H1 (cell line): ENCODE data around the gene COL25A1. TPM values are rescaled to one million over a fixed set of nuclear protein-coding genes. Genes with fewer than 3 reads are reported as not detected.

Experiments used
- CTCF ChIA-PET: fragments of 300-600 bp; sonication (Branson Sonifier 250); formaldehyde crosslinking; loops from one replicate; lab custom pipeline; 2021; ENCODE audit not compliant: partially characterized antibody; lab: Charles Lee
- POLR2A ChIA-PET: fragments of 300-600 bp; sonication (Branson Sonifier 250); formaldehyde crosslinking; loops from one replicate; lab custom pipeline; 2021; ENCODE audit warnings: inconsistent platforms; ENCODE audit not compliant: partially characterized antibody; lab: Charles Lee
- DNase-seq, 2 experiments: peaks; one replicate each; pipeline versions ENCODE4 v3.0.0 to v3.0.0-alpha.2; 2010 to 2022; ENCODE audit warnings: low spot score in 2 of 2, low read depth in 1 of 2, mixed read lengths in 1 of 2
- FAIRE-seq: peaks from 2 replicates; lab custom pipeline; 2011; peaks lifted over from hg19 to GRCh38; lab: Jason Lieb, UNC
- H2AFZ ChIP-seq: 2 replicates; pipeline ENCODE4 v1.8.1; 2012; ENCODE audit warnings: low read length, inconsistent platforms
- H2AK5ac ChIP-seq: 2 replicates; pipeline ENCODE4 v1.6.1; 2013; ENCODE audit warnings: low read depth, low read length
- H2BK120ac ChIP-seq: replicated peaks from 2 replicates; pipeline ENCODE3; 2013; ENCODE audit warnings: low read depth, low read length, inconsistent platforms
- H2BK12ac ChIP-seq: 2 replicates; pipeline ENCODE4 v1.6.1; 2013; ENCODE audit warnings: low read depth, low read length
- H2BK15ac ChIP-seq: 2 replicates; pipeline ENCODE4 v1.6.1; 2013; ENCODE audit warnings: low read length
- H2BK20ac ChIP-seq: 2 replicates; pipeline ENCODE4 v1.6.1; 2013; ENCODE audit warnings: low read length
- H2BK5ac ChIP-seq: 2 replicates; pipeline ENCODE4 v1.6.1; 2013; ENCODE audit warnings: low read depth, low read length
- H3K14ac ChIP-seq: 2 replicates; pipeline ENCODE4 v1.6.1; 2013; ENCODE audit warnings: inconsistent platforms; ENCODE audit not compliant: insufficient read length
- H3K18ac ChIP-seq: 2 replicates; pipeline ENCODE4 v1.6.1; 2013; ENCODE audit warnings: low read length; ENCODE audit errors: extremely low read depth
- H3K23ac ChIP-seq: 2 replicates; pipeline ENCODE4 v1.6.1; 2013; ENCODE audit warnings: inconsistent platforms; ENCODE audit not compliant: insufficient read length
- H3K23me2 ChIP-seq: 2 replicates; pipeline ENCODE4 v1.6.1; 2013; ENCODE audit warnings: low read depth, low read length
- H3K27ac ChIP-seq: 2 replicates; pipeline ENCODE4 v1.6.1; 2011; ENCODE audit warnings: low read depth, low read length, inconsistent platforms
- H3K27me3 ChIP-seq, 4 experiments: replicated peaks in 1 of 4; 1 replicate in 1 of 4; 2 replicates in 3 of 4; pipeline versions ENCODE4 v1.6.1 to v1.8.1; 2011 to 2013; ENCODE audit warnings: low read length in 3 of 4, mild to moderate bottlenecking in 3 of 4, inconsistent platforms in 2 of 4, mixed read lengths in 2 of 4, moderate library complexity in 1 of 4; ENCODE audit not compliant: control insufficient read depth in 3 of 4, insufficient read depth in 3 of 4; ENCODE audit errors: extremely low read depth in 1 of 4
- H3K36me3 ChIP-seq, 4 experiments: 2 replicates each; pipeline versions ENCODE4 v1.6.1 to v1.8.1; 2011 to 2013; ENCODE audit warnings: mild to moderate bottlenecking in 4 of 4, low read length in 3 of 4, moderate library complexity in 2 of 4, control low read depth in 1 of 4, inconsistent platforms in 1 of 4; ENCODE audit not compliant: insufficient read depth in 4 of 4, control insufficient read depth in 2 of 4
- H3K4ac ChIP-seq: replicated peaks from 2 replicates; pipeline ENCODE3; 2013; ENCODE audit warnings: low read length, low read depth, mixed read lengths, inconsistent platforms; ENCODE audit not compliant: insufficient read length
- H3K4me1 ChIP-seq, 4 experiments: replicated peaks in 1 of 4; 1 replicate in 1 of 4; 2 replicates in 3 of 4; pipeline versions ENCODE4 v1.6.1 to v1.8.1; 2011 to 2013; ENCODE audit warnings: low read length in 3 of 4, inconsistent platforms in 2 of 4, mixed read lengths in 1 of 4; ENCODE audit not compliant: insufficient read depth in 4 of 4, control insufficient read depth in 3 of 4
- H3K4me2 ChIP-seq, 2 experiments: 2 replicates each; pipeline versions ENCODE4 v1.6.1 to v1.8.1; 2011 to 2013; ENCODE audit warnings: low read depth in 2 of 2, low read length in 2 of 2, control low read depth in 1 of 2, inconsistent platforms in 1 of 2, mild to moderate bottlenecking in 1 of 2; ENCODE audit not compliant: insufficient read depth in 1 of 2
- H3K4me3 ChIP-seq, 4 experiments: fragments of 200-600, 300-600 bp in 1 of 4; sonication (generic), shearing (Covaris generic), sonication (Bioruptor Twin) in 1 of 4; 2 replicates each; pipeline versions ENCODE4 v1.5.1 to v1.8.1; 2011 to 2016; ENCODE audit warnings: low read length in 4 of 4, low read depth in 3 of 4, control low read depth in 2 of 4, inconsistent platforms in 2 of 4, mild to moderate bottlenecking in 2 of 4, mixed read lengths in 1 of 4, moderate library complexity in 1 of 4; ENCODE audit not compliant: insufficient read depth in 2 of 4; ENCODE audit errors: extremely low read depth in 1 of 4
- H3K56ac ChIP-seq: replicated peaks from 2 replicates; pipeline ENCODE3; 2013; ENCODE audit warnings: low read depth, mild to moderate bottlenecking, mixed read lengths, low read length, inconsistent platforms; ENCODE audit not compliant: insufficient read length
- H3K79me1 ChIP-seq: 2 replicates; pipeline ENCODE4 v1.6.1; 2013; ENCODE audit warnings: low read depth, low read length, control low read depth
- H3K79me2 ChIP-seq, 2 experiments: 2 replicates each; pipeline versions ENCODE4 v1.6.1 to v1.8.1; 2012 to 2013; ENCODE audit warnings: low read length in 2 of 2, mild to moderate bottlenecking in 2 of 2, inconsistent platforms in 1 of 2; ENCODE audit not compliant: insufficient read depth in 2 of 2, control insufficient read depth in 1 of 2
- H3K9ac ChIP-seq, 4 experiments: replicated peaks in 1 of 4; 1 replicate in 1 of 4; 2 replicates in 3 of 4; pipeline versions ENCODE4 v1.6.1 to v1.8.1; 2011 to 2013; ENCODE audit warnings: low read depth in 3 of 4, low read length in 3 of 4, control low read depth in 2 of 4, mild to moderate bottlenecking in 2 of 4, moderate library complexity in 2 of 4, inconsistent platforms in 1 of 4; ENCODE audit errors: extremely low read depth in 1 of 4
- H3K9me3 ChIP-seq, 2 experiments: 2 replicates each; pipeline versions ENCODE4 v1.6.1 to v1.8.1; 2012 to 2013; ENCODE audit warnings: mild to moderate bottlenecking in 2 of 2, moderate library complexity in 2 of 2, control low read depth in 1 of 2, inconsistent platforms in 1 of 2, low read depth in 1 of 2, low read length in 1 of 2, mixed read lengths in 1 of 2; ENCODE audit not compliant: insufficient read depth in 2 of 2
- H4K20me1 ChIP-seq, 2 experiments: replicated peaks in 1 of 2; 2 replicates each; pipeline versions ENCODE3 to v1.8.1; 2011 to 2013; ENCODE audit warnings: inconsistent platforms in 2 of 2, low read length in 2 of 2, mild to moderate bottlenecking in 1 of 2; ENCODE audit not compliant: insufficient read depth in 2 of 2, control insufficient read depth in 1 of 2
- H4K5ac ChIP-seq: 2 replicates; pipeline ENCODE4 v1.6.1; 2013; ENCODE audit warnings: low read length, low read depth, mixed read lengths, inconsistent platforms; ENCODE audit not compliant: insufficient read length
- H4K8ac ChIP-seq: 2 replicates; pipeline ENCODE4 v1.8.0; 2013; ENCODE audit warnings: mild to moderate bottlenecking, moderate library complexity, low read length, inconsistent platforms; ENCODE audit not compliant: insufficient read depth; ENCODE audit errors: extremely low read depth
- H4K91ac ChIP-seq: replicated peaks from 2 replicates; pipeline ENCODE3; 2013; ENCODE audit warnings: low read length, mixed read lengths, inconsistent platforms; ENCODE audit not compliant: insufficient read length
- BCL11A ChIP-seq, 2 experiments: IDR thresholded peaks; one replicate each; pipeline ENCODE4 v1.6.1; 2011; ENCODE audit warnings: low read depth in 2 of 2, low read length in 2 of 2, mild to moderate bottlenecking in 2 of 2
- CBX5 ChIP-seq: fragments of 300-800, 300-1000 bp; sonication (generic); IDR thresholded peaks from 2 replicates; pipeline ENCODE4 v1.7.1; 2016; ENCODE audit warnings: antibody characterized with exemption, low read length, low read depth
- CEBPB ChIP-seq: IDR thresholded peaks from 2 replicates; pipeline ENCODE4 v1.6.1; 2012; ENCODE audit warnings: low read depth, low read length
- JUN ChIP-seq: IDR thresholded peaks from 2 replicates; pipeline ENCODE4 v1.6.1; 2011; ENCODE audit warnings: low read depth, mild to moderate bottlenecking, improper control_type of control experiment, low read length
- PHF8 ChIP-seq: fragments of 200-600 bp; sonication (generic); conservative IDR thresholded peaks from 2 replicates; pipeline ENCODE4 v1.7.1; 2012; ENCODE audit warnings: low read depth, mild to moderate bottlenecking, inconsistent platforms, low read length, moderate library complexity
- POLR2A ChIP-seq, 2 experiments: IDR thresholded peaks; 1 replicate in 1 of 2; 2 replicates in 1 of 2; pipeline ENCODE4 v1.6.1; 2011; ENCODE audit warnings: low read depth in 2 of 2, low read length in 2 of 2, mild to moderate bottlenecking in 2 of 2; ENCODE audit errors: control extremely low read depth in 1 of 2
- POU5F1 ChIP-seq: IDR thresholded peaks from 2 replicates; pipeline ENCODE4 v1.6.1; 2011; ENCODE audit warnings: low read depth, mild to moderate bottlenecking, low read length, moderate library complexity
- RXRA ChIP-seq: IDR thresholded peaks from 2 replicates; pipeline ENCODE4 v1.6.1; 2011; ENCODE audit warnings: low read depth, mild to moderate bottlenecking, low read length, moderate library complexity; ENCODE audit not compliant: insufficient read depth
- SAP30 ChIP-seq: fragments of 300-600 bp; sonication (generic); IDR thresholded peaks from 2 replicates; pipeline ENCODE4 v1.7.1; 2012; ENCODE audit warnings: low read length, moderate library complexity, mild to moderate bottlenecking, inconsistent platforms; ENCODE audit not compliant: insufficient read depth, insufficient replicate concordance
- SIN3A ChIP-seq, 2 experiments: IDR thresholded peaks in 1 of 2; conservative IDR thresholded peaks in 1 of 2; 2 replicates each; pipeline ENCODE4 v1.6.1; 2011 to 2012; ENCODE audit warnings: low read length in 2 of 2, improper control_type of control experiment in 1 of 2, low read depth in 1 of 2, mild to moderate bottlenecking in 1 of 2
- SP1 ChIP-seq: IDR thresholded peaks from 2 replicates; pipeline ENCODE4 v1.6.1; 2011; ENCODE audit warnings: low read depth, low read length
- SP4 ChIP-seq: IDR thresholded peaks from 2 replicates; pipeline ENCODE4 v1.6.1; 2012; ENCODE audit warnings: low read length, inconsistent platforms
- SRF ChIP-seq: IDR thresholded peaks from 2 replicates; pipeline ENCODE4 v1.6.1; 2011; ENCODE audit warnings: mild to moderate bottlenecking, low read depth, low read length, moderate library complexity
- TCF12 ChIP-seq: IDR thresholded peaks from 2 replicates; pipeline ENCODE4 v1.6.1; 2011; ENCODE audit warnings: low read depth, mild to moderate bottlenecking, low read length
- ZNF274 ChIP-seq: IDR thresholded peaks from 2 replicates; pipeline ENCODE4 v1.7.0; 2012; ENCODE audit warnings: low read length, borderline replicate concordance; ENCODE audit errors: extremely low read depth
- WGBS, 2 experiments: shearing (Covaris generic) in 1 of 2; methylation state at CpG; one replicate each; pipeline versions ENCODE4 v1.1.6 to v1.1.7; 2013 to 2015; ENCODE audit warnings: low lambda C conversion rate in 2 of 2, mixed read lengths in 2 of 2, inconsistent platforms in 1 of 2, low coverage in 1 of 2, missing lambda C conversion rate in 1 of 2; ENCODE audit not compliant: insufficient replicate concordance in 2 of 2, insufficient coverage in 1 of 2, insufficient read length in 1 of 2; ENCODE audit errors: extremely low coverage in 1 of 2, missing lambda C conversion rate in 1 of 2; 5-methylcytosine and 5-hydroxymethylcytosine counted together
- polyA plus RNA-seq, 7 experiments: library from polyadenylated mRNA; depleted of rRNA in 3 of 7; stranded (reverse) in 5 of 7; unstranded in 2 of 7; fragments of >200 nt in 5 of 7; fragments of 200-250 nt in 2 of 7; gene quantifications; 1 replicate in 5 of 7; 2 replicates in 1 of 7; 4 replicates in 1 of 7; pipeline versions ENCODE4 v1.2.1 to v1.2.3, GENCODE V29; 2011 to 2013; ENCODE audit warnings: missing spikeins in 2 of 7, mixed read lengths in 2 of 7
- total RNA-seq: library from RNA; stranded (reverse); fragmentation: NEBNext Ultra II Directional; extraction: Animal tissue kit (Norgen Biotek cat#: 25700); gene quantifications from 2 replicates; pipeline ENCODE4 v1.2.1, GENCODE V29; 2021

COL25A1 gene
- total and polyA plus RNA-seq, 2 of the 8 experiments (the other 6 are each of a cell fraction or from before 2014, with no cell fraction given), result 1.1 to 8.3 TPM

DNA sequence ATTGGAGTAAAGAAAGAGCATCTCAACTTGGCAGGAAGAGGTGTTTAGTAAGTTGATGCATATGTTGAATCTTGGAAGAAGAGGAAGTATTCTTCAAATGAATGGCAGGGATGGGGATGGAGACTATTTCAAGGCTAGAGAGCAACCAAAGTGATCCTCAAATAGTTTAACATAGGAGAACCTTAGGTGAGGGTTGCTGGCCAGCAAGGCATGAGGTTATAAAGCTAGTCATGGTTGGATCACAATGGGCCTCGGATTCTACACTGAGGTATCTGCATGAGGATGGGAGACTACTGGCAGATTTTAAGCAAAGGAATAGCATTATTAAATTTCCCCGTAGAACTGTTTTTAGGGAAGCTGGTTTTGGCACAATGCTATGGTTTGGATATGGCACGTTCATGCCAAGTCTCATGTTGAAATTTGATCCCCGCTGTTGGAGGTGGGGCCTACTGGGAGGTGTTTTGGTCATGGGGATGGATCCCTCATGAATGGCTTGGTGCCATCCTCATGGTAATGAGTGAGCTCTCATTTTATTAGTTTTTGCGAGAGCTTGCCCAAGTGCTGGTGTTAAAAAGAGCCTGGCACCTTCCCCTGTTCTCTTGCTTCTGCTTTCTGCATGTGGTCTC lies 497.7 kb downstream of the COL25A1 start:
- H3K4me2 ChIP-seq, result no peak overlapping the region
- H2BK15ac ChIP-seq, result no peak overlapping the region
- no peak for FAIRE-seq
- H2BK5ac ChIP-seq, result no peak overlapping the region
- no peaks in the 10 kb centered on the region for H3K9me3 ChIP-seq
- H2BK20ac ChIP-seq, result no peak overlapping the region
- H4K20me1 ChIP-seq, result no peaks in the 10 kb centered on the region
- POLR2A ChIA-PET, result no interaction called here
- no peak overlapping the region for H2BK120ac ChIP-seq
- H3K27me3 ChIP-seq, result no peaks in the 10 kb centered on the region
- no peak overlapping the region for H3K27ac ChIP-seq
- no peak overlapping the region for H2AFZ ChIP-seq
- no peaks in the 10 kb centered on the region for H3K79me1 ChIP-seq
- H2AK5ac ChIP-seq, result no peak overlapping the region
- no peak overlapping the region for H3K4me3 ChIP-seq
- no peak for DNase-seq
- WGBS, 2 experiments, result 90% methylated on average over 5 of the region's 5 CpGs; no CpG with 5 or more reads in 1 of the 2 experiments
- H3K18ac ChIP-seq, result no peak overlapping the region
- no peak overlapping the region for H4K8ac ChIP-seq
- no peak overlapping the region for H4K91ac ChIP-seq
- no peak overlapping the region for H2BK12ac ChIP-seq
- peaks cover 0 to 3% (median 0%) of the 10 kb centered on the region in 4 experiments; a peak in 1 of 7 replicates for H3K4me1 ChIP-seq
- H3K56ac ChIP-seq, result no peak overlapping the region
- H3K23me2 ChIP-seq, result peaks cover 1% of the 10 kb centered on the region; the same call in 1 of the 2 replicates
- H3K23ac ChIP-seq, result no peak overlapping the region
- no peaks in the 10 kb centered on the region for H3K79me2 ChIP-seq
- H3K14ac ChIP-seq, result no peak overlapping the region
- H3K36me3 ChIP-seq, result no peaks in the 10 kb centered on the region
- no peak overlapping the region for H4K5ac ChIP-seq
- CTCF ChIA-PET, result interaction anchor here (1.1 kb wide), 1 partner anchor 121 kb away, joined by 3 read pairs; no protein-coding TSS in a partner anchor
- H3K4ac ChIP-seq, result no peak overlapping the region
- H3K9ac ChIP-seq, result no peak overlapping the region
- TF ChIP-seq SRF (no peak), BCL11A (IDR thresholded peaks at IDR 0.05; ENCODE audit: low read depth in 2 of 2, low read length in 2 of 2) (no peak), JUN (no peak), SIN3A (conservative IDR thresholded peaks at IDR 0.05 in 1 of 2, IDR thresholded peaks at IDR 0.05 in 1 of 2; ENCODE audit: low read depth in 1 of 2, low read length in 2 of 2) (no peak), PHF8 (no peak), SAP30 (no peak), SP4 (no peak), ZNF274 (no peak), POLR2A (IDR thresholded peaks at IDR 0.05; ENCODE audit: control extremely low read depth in 1 of 2, low read depth in 2 of 2, low read length in 2 of 2) (no peak), TCF12 (no peak), CBX5 (no peak), CEBPB (no peak), POU5F1 (no peak), RXRA (no peak), SP1 (no peak)
